Bronchial epithelial cell (primary cell): Measurements from ENCODE around the gene ELMO1. TPM values are rescaled to one million over a fixed set of nuclear protein-coding genes. Genes with fewer than 3 reads are reported as not detected.

Experiments used
- DNase-seq: peaks from one replicate; pipeline ENCODE4 v3.0.0-alpha.2; 2010; ENCODE audit warnings: low read depth
- FAIRE-seq: peaks from 2 replicates; lab custom pipeline; 2011; peaks lifted over from hg19 to GRCh38; lab: Jason Lieb, UNC
- H3K27me3 ChIP-seq: 2 replicates; pipeline ENCODE4 v1.5.1; 2011; ENCODE audit warnings: low read length; ENCODE audit not compliant: control insufficient read depth, insufficient read depth
- H3K36me3 ChIP-seq: 2 replicates; pipeline ENCODE4 v1.5.1; 2011; ENCODE audit warnings: low read length; ENCODE audit not compliant: control insufficient read depth, insufficient read depth
- H3K4me3 ChIP-seq: 2 replicates; pipeline ENCODE4 v1.5.1; 2011; ENCODE audit warnings: mild to moderate bottlenecking, low read depth, low read length, control low read depth
- total RNA-seq: library from RNA; depleted of rRNA; stranded (reverse); fragments of >200 nt; gene quantifications from 2 replicates; pipeline ENCODE4 v1.2.1, GENCODE V29; 2014
- TF ChIP-seq, protein P1 (sequence below): IDR thresholded peaks from 2 replicates; pipeline ENCODE4 v1.5.1; 2011; ENCODE audit warnings: mild to moderate bottlenecking, moderate library complexity, low read length, control low read depth, inconsistent platforms; ENCODE audit not compliant: insufficient read depth, severe bottlenecking

The ELMO1 gene
- total RNA-seq, 1 donor from 2014 or later: under 0.01 TPM

GRCh38 chr7:36961693-36962092, 487.0 kb downstream of the ELMO1 start:
- TF ChIP-seq, protein P1, sequence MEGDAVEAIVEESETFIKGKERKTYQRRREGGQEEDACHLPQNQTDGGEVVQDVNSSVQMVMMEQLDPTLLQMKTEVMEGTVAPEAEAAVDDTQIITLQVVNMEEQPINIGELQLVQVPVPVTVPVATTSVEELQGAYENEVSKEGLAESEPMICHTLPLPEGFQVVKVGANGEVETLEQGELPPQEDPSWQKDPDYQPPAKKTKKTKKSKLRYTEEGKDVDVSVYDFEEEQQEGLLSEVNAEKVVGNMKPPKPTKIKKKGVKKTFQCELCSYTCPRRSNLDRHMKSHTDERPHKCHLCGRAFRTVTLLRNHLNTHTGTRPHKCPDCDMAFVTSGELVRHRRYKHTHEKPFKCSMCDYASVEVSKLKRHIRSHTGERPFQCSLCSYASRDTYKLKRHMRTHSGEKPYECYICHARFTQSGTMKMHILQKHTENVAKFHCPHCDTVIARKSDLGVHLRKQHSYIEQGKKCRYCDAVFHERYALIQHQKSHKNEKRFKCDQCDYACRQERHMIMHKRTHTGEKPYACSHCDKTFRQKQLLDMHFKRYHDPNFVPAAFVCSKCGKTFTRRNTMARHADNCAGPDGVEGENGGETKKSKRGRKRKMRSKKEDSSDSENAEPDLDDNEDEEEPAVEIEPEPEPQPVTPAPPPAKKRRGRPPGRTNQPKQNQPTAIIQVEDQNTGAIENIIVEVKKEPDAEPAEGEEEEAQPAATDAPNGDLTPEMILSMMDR: no peak
- Histone ChIP-seq H3K4me3 (no peak overlapping the region), H3K36me3 (no peaks in the 10 kb centered on the region), H3K27me3 (no peaks in the 10 kb centered on the region)
- FAIRE-seq: no peak
- DNase-seq: no peak

DNA sequence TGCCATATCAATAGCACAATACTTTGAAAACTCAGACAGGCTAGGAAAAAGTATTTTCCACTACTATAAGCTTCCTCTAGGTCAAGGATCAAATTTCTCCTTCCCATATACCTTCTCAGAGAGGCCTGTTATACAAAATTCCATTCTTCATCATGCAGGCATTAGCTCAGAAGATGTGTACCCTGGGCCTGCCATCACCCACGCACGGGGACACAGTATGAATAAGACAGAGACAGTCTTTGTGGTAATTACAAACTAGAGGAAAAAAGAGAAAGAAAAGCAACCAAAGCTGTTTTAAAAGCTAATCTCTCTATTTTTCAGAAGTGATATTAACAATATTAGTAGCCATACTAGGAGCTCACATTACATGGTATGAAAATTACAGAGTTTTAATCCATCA, 487.6 kb downstream of the ELMO1 start:
- H3K36me3 ChIP-seq: no peaks in the 10 kb centered on the region
- no peak overlapping the region for H3K4me3 ChIP-seq
- H3K27me3 ChIP-seq: no peaks in the 10 kb centered on the region
- no peak for FAIRE-seq
- DNase-seq: no peak
- TF ChIP-seq, protein P1: no peak

DNA sequence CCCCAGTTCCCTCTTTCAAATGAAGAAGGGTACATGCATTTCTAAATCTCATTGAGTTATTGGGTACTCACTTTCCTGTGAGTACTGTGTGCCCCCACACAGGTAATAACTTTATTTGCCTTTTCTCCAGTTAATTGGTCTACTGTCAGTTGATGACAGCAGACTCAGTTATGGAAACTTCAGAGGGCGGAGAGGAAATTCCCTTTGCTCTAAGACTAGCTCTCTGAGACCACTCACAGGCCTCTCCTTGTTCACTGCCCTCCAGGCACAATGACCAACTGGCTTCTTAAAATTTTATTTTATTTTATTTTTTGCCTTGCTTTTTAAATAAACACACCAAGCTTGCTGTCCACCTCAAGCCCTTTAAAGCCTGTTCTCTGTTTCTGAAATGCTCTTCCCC, 488.6 kb downstream of the ELMO1 start:
- DNase-seq (no peak), FAIRE-seq (no peak)
- H3K36me3 ChIP-seq: no peaks in the 10 kb centered on the region
- TF ChIP-seq, protein P1: no peak
- no peaks in the 10 kb centered on the region for H3K27me3 ChIP-seq
- no peak overlapping the region for H3K4me3 ChIP-seq

DNA sequence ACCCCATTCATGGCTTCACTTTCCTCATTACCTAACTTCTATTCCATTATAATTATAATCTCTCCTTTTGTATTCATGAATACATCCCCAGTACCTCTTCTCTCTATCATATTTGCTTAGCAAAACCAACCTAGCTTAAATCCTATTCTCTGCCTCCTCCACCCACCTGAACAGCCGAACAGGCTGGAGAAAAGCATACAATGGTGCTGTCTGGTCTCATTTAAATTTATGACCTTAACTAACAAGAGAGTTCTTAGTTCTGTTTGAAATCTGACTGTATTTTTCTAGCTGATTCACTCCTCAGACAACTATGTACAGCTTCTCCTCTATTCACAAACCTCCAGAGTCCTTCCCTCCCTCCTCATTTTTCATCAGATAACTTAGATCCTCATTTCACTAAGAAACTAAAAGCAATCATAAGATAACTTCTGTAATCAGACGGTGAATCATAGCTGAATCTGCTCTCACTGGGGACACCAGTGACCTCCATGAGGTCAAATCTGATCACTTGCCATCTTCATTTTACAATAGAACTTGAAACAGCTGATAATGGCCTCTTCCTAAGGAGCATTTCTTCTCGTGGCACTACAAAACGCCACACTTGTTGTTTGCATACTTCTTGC, 490.4 kb downstream of the ELMO1 start:
- TF ChIP-seq, protein P1: no peak
- no peak for FAIRE-seq
- no peak overlapping the region for H3K4me3 ChIP-seq
- no peaks in the 10 kb centered on the region for H3K27me3 ChIP-seq
- no peaks in the 10 kb centered on the region for H3K36me3 ChIP-seq
- DNase-seq: no peak

GRCh38 chr7:36957620-36958019, 491.0 kb downstream of the ELMO1 start:
- DNase-seq (no peak), FAIRE-seq (no peak)
- TF ChIP-seq, protein P1: no peak
- Histone ChIP-seq H3K27me3 (no peaks in the 10 kb centered on the region), H3K36me3 (no peaks in the 10 kb centered on the region), H3K4me3 (no peak overlapping the region)

GRCh38 chr7:36956814-36957213, 491.9 kb downstream of the ELMO1 start:
- TF ChIP-seq, protein P1: no peak
- FAIRE-seq (no peak), DNase-seq (no peak)
- Histone ChIP-seq H3K27me3 (no peaks in the 10 kb centered on the region), H3K4me3 (no peak overlapping the region), H3K36me3 (no peaks in the 10 kb centered on the region)
